AG04449 (cell line): ENCODE measurements around the gene LSMEM2.

Experiments
- CTCF ChIA-PET: fragments of 350-600 bp; formaldehyde crosslinking; extraction: SDS; loops from one replicate; lab custom pipeline; 2021; ENCODE audit warnings: antibody characterized with exemption; lab: Yijun Ruan, JAX
- POLR2A ChIA-PET: fragments of 400-600, 350-600 bp; formaldehyde crosslinking; extraction: SDS; loops from one replicate; lab custom pipeline; 2020; ENCODE audit warnings: antibody characterized with exemption, inconsistent platforms; lab: Yijun Ruan, JAX
- DNase-seq: peaks from one replicate; pipeline ENCODE4 v3.0.0-alpha.2; 2010; ENCODE audit warnings: low read depth, low spot score
- H3K4me3 ChIP-seq: 2 replicates; pipeline ENCODE4 v1.5.1; 2011; ENCODE audit warnings: low read depth, mild to moderate bottlenecking, control low read depth, low read length
- TF ChIP-seq, protein P1 (sequence below): IDR thresholded peaks from one replicate; pipeline ENCODE4 v1.5.1; 2011; ENCODE audit warnings: mild to moderate bottlenecking, moderate library complexity, low read length, control low read depth, inconsistent platforms; ENCODE audit not compliant: insufficient read depth; ENCODE audit errors: missing control alignments

Gene LSMEM2

DNA sequence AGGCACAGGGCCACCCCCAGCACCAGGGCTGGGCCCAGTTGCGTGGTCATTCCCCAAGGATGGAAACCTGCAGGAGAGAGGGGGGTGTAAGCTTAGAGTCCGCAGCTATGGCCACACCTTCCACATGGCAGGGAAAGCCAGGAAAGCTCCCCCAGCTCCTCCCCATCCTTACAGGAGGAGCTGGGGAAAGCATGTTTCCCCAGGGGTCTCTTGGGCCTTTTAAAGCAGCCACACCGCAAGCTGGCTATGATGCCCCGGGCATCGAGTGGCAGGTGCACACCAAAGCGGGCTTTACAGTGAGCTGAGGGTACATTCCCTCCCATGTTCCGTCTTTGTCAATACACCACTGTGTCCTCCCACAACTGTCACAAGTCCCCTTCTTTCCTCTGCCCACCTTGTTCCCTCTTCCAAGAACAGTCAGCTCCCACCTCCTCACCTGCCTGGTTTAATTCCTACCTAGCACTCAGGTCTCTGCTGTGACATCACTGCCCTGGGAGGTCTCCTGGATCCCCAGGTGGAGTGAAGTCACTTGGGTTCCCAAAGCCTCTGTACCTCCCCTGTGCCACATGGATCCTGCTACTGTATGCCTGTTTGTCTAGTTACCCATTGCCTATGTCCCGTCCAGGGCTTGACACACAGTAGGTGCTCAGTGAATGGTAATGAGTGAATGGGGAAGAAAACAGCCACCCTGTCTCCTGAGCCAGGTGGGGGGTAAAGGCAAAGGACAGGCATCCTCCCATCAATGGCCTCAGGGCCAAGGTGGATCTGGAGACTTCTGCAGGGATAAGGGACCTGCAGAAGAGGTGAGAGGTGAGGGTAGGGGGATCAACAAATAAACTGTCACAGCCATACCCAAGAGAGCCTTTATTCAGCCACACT, 16.9 kb downstream of the LSMEM2 start:
- CTCF ChIA-PET = no interaction called here
- no peak overlapping the region for H3K4me3 ChIP-seq
- POLR2A ChIA-PET = no interaction called here
- TF ChIP-seq, protein P1, sequence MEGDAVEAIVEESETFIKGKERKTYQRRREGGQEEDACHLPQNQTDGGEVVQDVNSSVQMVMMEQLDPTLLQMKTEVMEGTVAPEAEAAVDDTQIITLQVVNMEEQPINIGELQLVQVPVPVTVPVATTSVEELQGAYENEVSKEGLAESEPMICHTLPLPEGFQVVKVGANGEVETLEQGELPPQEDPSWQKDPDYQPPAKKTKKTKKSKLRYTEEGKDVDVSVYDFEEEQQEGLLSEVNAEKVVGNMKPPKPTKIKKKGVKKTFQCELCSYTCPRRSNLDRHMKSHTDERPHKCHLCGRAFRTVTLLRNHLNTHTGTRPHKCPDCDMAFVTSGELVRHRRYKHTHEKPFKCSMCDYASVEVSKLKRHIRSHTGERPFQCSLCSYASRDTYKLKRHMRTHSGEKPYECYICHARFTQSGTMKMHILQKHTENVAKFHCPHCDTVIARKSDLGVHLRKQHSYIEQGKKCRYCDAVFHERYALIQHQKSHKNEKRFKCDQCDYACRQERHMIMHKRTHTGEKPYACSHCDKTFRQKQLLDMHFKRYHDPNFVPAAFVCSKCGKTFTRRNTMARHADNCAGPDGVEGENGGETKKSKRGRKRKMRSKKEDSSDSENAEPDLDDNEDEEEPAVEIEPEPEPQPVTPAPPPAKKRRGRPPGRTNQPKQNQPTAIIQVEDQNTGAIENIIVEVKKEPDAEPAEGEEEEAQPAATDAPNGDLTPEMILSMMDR = no peak
- DNase-seq = no peak

- TF ChIP-seq, protein P1 = no peak
- H3K4me3 ChIP-seq = no peak overlapping the region
- DNase-seq = no peak
- CTCF ChIA-PET = interaction anchor here (1.0 to 3.5 kb wide), 3 partner anchors 18 to 51 kb away, joined by 3 to 12 read pairs (median 4); no protein-coding TSS in a partner anchor
- POLR2A ChIA-PET = no interaction called here
Observed at GRCh38 chr3:50296721-50297383, 18.0 kb downstream of the LSMEM2 start.

GRCh38 chr3:50297384-50297775, 18.5 kb downstream of the LSMEM2 start:
- POLR2A ChIA-PET = no interaction called here
- DNase-seq = no peak
- TF ChIP-seq, protein P1 = no peak
- no peak overlapping the region for H3K4me3 ChIP-seq
- CTCF ChIA-PET = interaction anchor here (1.0 to 3.5 kb wide), 5 partner anchors 8 to 103 kb away, joined by 3 to 12 read pairs (median 8); no protein-coding TSS in a partner anchor

- CTCF ChIA-PET = interaction anchor here (1.1 to 3.5 kb wide), 10 partner anchors 9 to 176 kb away, joined by 3 to 12 read pairs (median 6); partner anchors contain the start of gene HYAL2
- no peak for DNase-seq
- POLR2A ChIA-PET = no interaction called here
Observed at GRCh38 chr3:50297896-50298725, 19.2 kb downstream of the LSMEM2 start.

GRCh38 chr3:50298836-50299637, 20.1 kb downstream of the LSMEM2 start, which contains the start of the genes HYAL3 and NAA80:
TSS of gene HYAL3 (minus strand) at chr3:50299405. CDS start at chr3:50295602, 3,803 bp downstream.
TSS of gene NAA80 (minus strand) at chr3:50299405. CDS start at chr3:50297463, 1,942 bp downstream.
- peak; percentile 97 for DNase-seq
- peak within 1 kb of the TSS; percentile 96 for H3K4me3 ChIP-seq
- POLR2A ChIA-PET = interaction anchor here (0.5 to 1.6 kb wide), 6 partner anchors 11 to 268 kb away, joined by 3 to 6 read pairs (median 4); partner anchors contain the start of gene C3orf18
- CTCF ChIA-PET = interaction anchor here (1.0 to 3.5 kb wide), 16 partner anchors 10 to 177 kb away, joined by 3 to 12 read pairs (median 5); partner anchors contain the start of gene HYAL2
- TF ChIP-seq, protein P1 = peak; percentile 44

More at GRCh38 chr3:50297896-50298725, 19.2 kb downstream of the LSMEM2 start:
- peak overlapping the region; percentile 96 for H3K4me3 ChIP-seq
- TF ChIP-seq, protein P1 = peak; percentile 11
